Measurements from ENCODE around the gene DAB2.

The DAB2 gene

DNA sequence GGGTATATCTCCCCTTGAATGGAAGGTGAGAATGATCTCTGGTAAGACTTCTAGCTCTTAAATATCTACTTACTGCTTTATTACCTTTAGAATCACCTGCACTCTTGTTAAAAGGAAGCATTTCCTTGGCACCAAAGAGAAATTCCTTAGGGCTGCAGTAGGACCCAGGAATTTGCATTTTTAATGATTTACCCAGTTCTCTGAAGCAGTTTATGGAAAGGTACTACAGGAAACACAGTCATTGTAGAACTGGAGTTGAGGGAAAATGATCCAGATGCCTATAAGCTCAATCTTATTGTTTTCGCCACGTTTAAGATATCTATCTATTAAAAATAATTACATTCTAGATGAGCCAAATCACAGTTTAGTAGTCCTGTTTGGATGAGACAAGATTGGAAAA, 51.0 kb downstream of the DAB2 start:
- ChIA-PET POLR2A (no interaction called here), CTCF (interaction anchor here (0.7 to 4.8 kb wide), 6 partner anchors 51 to 207 kb away, joined by 3 to 137 read pairs (median 5); partner anchors contain the start of gene DAB2)
- TF ChIP-seq, protein P1, sequence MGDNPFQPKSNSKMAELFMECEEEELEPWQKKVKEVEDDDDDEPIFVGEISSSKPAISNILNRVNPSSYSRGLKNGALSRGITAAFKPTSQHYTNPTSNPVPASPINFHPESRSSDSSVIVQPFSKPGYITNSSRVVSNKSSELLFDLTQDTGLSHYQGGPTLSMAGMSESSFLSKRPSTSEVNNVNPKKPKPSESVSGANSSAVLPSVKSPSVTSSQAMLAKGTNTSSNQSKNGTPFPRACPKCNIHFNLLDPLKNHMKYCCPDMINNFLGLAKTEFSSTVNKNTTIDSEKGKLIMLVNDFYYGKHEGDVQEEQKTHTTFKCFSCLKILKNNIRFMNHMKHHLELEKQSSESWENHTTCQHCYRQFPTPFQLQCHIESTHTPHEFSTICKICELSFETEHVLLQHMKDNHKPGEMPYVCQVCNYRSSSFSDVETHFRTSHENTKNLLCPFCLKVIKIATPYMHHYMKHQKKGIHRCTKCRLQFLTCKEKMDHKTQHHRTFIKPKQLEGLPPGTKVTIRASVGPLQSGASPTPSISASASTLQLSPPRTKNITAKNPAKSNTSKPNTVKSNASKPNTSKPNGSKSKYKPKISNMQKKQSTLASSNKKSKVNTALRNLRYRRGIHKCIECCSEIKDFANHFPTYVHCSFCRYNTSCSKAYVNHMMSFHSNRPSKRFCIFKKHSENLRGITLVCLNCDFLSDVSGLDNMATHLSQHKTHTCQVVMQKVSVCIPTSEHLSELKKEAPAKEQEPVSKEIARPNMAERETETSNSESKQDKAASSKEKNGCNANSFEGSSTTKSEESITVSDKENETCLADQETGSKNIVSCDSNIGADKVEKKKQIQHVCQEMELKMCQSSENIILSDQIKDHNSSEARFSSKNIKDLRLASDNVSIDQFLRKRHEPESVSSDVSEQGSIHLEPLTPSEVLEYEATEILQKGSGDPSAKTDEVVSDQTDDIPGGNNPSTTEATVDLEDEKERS (tag by site-specific recombination; IDR thresholded peaks at IDR 0.05), result no peak
- TF ChIP-seq ZNF747 (tag by site-specific recombination; IDR thresholded peaks at IDR 0.05) (no peak), HOXC10 (CRISPR knock-in tag; IDR thresholded peaks at IDR 0.05) (no peak), ZNF555 (tag by site-specific recombination; conservative IDR thresholded peaks at IDR 0.05) (no peak), KLF9 (tag by site-specific recombination; IDR thresholded peaks at IDR 0.05; ENCODE audit: low read depth) (no peak), ZEB2 (tag by site-specific recombination; IDR thresholded peaks at IDR 0.05) (no peak), ZNF473 (tag by site-specific recombination; IDR thresholded peaks at IDR 0.05) (no peak), ZNF37A (tag by site-specific recombination; IDR thresholded peaks at IDR 0.05) (no peak), ZNF16 (tag by site-specific recombination; IDR thresholded peaks at IDR 0.05; ENCODE audit: low read depth) (no peak), ZFP37 (tag by site-specific recombination; IDR thresholded peaks at IDR 0.05) (no peak)
- TF ChIP-seq, protein P2, sequence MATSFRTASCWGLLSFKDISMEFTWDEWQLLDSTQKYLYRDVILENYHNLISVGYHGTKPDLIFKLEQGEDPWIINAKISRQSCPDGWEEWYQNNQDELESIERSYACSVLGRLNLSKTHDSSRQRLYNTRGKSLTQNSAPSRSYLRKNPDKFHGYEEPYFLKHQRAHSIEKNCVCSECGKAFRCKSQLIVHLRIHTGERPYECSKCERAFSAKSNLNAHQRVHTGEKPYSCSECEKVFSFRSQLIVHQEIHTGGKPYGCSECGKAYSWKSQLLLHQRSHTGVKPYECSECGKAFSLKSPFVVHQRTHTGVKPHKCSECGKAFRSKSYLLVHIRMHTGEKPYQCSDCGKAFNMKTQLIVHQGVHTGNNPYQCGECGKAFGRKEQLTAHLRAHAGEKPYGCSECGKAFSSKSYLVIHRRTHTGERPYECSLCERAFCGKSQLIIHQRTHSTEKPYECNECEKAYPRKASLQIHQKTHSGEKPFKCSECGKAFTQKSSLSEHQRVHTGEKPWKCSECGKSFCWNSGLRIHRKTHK (tag by site-specific recombination; IDR thresholded peaks at IDR 0.05), result no peak
- TF ChIP-seq, protein P3, sequence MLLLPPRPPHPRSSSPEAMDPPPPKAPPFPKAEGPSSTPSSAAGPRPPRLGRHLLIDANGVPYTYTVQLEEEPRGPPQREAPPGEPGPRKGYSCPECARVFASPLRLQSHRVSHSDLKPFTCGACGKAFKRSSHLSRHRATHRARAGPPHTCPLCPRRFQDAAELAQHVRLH (tag by site-specific recombination; IDR thresholded peaks at IDR 0.05), result no peak
- TF ChIP-seq, protein P4, sequence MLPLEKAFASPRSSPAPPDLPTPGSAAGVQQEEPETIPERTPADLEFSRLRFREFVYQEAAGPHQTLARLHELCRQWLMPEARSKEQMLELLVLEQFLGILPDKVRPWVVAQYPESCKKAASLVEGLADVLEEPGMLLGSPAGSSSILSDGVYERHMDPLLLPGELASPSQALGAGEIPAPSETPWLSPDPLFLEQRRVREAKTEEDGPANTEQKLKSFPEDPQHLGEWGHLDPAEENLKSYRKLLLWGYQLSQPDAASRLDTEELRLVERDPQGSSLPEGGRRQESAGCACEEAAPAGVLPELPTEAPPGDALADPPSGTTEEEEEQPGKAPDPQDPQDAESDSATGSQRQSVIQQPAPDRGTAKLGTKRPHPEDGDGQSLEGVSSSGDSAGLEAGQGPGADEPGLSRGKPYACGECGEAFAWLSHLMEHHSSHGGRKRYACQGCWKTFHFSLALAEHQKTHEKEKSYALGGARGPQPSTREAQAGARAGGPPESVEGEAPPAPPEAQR (tag by site-specific recombination; IDR thresholded peaks at IDR 0.05), result no peak
- H3K36me3 ChIP-seq (ENCODE audit: control insufficient read depth in 2 of 2, insufficient read depth in 1 of 2, low read length in 2 of 2), result peaks cover 0 to 8% of the 10 kb centered on the region in 2 experiments
- no peak overlapping the region for H3K27ac ChIP-seq (ENCODE audit: extremely low read depth, low read depth, low read length)
- no peaks in the 10 kb centered on the region for H3K4me1 ChIP-seq (ENCODE audit: control insufficient read depth, insufficient read depth, low read length)
- no peaks in the 10 kb centered on the region for H3K9me3 ChIP-seq (ENCODE audit: control insufficient read depth, insufficient read depth, low read depth, low read length)
- no peak overlapping the region for H3K4me3 ChIP-seq (ENCODE audit: low read depth, low read length)

DNA sequence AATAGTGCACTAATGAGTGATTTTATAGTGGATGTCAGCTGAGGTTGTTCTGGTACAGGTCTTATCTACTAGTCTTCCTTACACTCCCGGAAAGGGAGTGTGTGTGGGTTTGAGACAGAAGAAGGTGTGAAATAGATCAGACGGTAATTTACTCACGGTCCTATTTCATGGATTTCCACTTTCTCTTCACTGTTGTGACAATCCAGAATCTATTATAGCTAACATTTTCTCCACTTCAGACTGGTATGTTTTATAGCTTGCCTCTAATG, 53.5 kb downstream of the DAB2 start:
- no peak overlapping the region for H3K4me3 ChIP-seq (ENCODE audit: low read depth, low read length)
- H3K9me3 ChIP-seq (ENCODE audit: control insufficient read depth, insufficient read depth, low read depth, low read length), result no peaks in the 10 kb centered on the region
- TF ChIP-seq ZNF302 (tag by site-specific recombination; IDR thresholded peaks at IDR 0.05; ENCODE audit: low read depth), result no peak
- TF ChIP-seq ZNF169 (tag by site-specific recombination; IDR thresholded peaks at IDR 0.05), result no peak
- TF ChIP-seq ZNF558 (tag by site-specific recombination; IDR thresholded peaks at IDR 0.05), result no peak
- no peak for TF ChIP-seq ZNF549 (tag by site-specific recombination; IDR thresholded peaks at IDR 0.05)
- TF ChIP-seq ZNF830 (tag by site-specific recombination; IDR thresholded peaks at IDR 0.05; ENCODE audit: low read depth), result no peak
- TF ChIP-seq ZNF274 (IDR thresholded peaks at IDR 0.05; ENCODE audit: low read length), result no peak
- TF ChIP-seq ZNF274 (tag by site-specific recombination; IDR thresholded peaks at IDR 0.05; ENCODE audit: borderline replicate concordance), result no peak
- no peak for TF ChIP-seq ZBTB17 (tag by site-specific recombination; IDR thresholded peaks at IDR 0.05)
- no peak for TF ChIP-seq ZNF266 (tag by site-specific recombination; IDR thresholded peaks at IDR 0.05; ENCODE audit: low read depth)
- TF ChIP-seq ZNF433 (tag by site-specific recombination; IDR thresholded peaks at IDR 0.05; ENCODE audit: low read depth), result no peak
- TF ChIP-seq, protein P5, sequence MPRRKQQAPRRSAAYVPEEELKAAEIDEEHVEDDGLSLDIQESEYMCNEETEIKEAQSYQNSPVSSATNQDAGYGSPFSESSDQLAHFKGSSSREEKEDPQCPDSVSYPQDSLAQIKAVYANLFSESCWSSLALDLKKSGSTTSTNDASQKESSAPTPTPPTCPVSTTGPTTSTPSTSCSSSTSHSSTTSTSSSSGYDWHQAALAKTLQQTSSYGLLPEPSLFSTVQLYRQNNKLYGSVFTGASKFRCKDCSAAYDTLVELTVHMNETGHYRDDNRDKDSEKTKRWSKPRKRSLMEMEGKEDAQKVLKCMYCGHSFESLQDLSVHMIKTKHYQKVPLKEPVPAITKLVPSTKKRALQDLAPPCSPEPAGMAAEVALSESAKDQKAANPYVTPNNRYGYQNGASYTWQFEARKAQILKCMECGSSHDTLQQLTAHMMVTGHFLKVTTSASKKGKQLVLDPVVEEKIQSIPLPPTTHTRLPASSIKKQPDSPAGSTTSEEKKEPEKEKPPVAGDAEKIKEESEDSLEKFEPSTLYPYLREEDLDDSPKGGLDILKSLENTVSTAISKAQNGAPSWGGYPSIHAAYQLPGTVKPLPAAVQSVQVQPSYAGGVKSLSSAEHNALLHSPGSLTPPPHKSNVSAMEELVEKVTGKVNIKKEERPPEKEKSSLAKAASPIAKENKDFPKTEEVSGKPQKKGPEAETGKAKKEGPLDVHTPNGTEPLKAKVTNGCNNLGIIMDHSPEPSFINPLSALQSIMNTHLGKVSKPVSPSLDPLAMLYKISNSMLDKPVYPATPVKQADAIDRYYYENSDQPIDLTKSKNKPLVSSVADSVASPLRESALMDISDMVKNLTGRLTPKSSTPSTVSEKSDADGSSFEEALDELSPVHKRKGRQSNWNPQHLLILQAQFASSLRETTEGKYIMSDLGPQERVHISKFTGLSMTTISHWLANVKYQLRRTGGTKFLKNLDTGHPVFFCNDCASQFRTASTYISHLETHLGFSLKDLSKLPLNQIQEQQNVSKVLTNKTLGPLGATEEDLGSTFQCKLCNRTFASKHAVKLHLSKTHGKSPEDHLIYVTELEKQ (tag by site-specific recombination; IDR thresholded peaks at IDR 0.05; ENCODE audit: borderline replicate concordance), result no peak
- TF ChIP-seq, protein P6, sequence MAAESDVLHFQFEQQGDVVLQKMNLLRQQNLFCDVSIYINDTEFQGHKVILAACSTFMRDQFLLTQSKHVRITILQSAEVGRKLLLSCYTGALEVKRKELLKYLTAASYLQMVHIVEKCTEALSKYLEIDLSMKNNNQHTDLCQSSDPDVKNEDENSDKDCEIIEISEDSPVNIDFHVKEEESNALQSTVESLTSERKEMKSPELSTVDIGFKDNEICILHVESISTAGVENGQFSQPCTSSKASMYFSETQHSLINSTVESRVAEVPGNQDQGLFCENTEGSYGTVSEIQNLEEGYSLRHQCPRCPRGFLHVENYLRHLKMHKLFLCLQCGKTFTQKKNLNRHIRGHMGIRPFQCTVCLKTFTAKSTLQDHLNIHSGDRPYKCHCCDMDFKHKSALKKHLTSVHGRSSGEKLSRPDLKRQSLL (tag by site-specific recombination; IDR thresholded peaks at IDR 0.05), result no peak
- H3K27ac ChIP-seq (ENCODE audit: extremely low read depth, low read depth, low read length), result no peak overlapping the region
- no peaks in the 10 kb centered on the region for H3K4me1 ChIP-seq (ENCODE audit: control insufficient read depth, insufficient read depth, low read length)
- H3K36me3 ChIP-seq (ENCODE audit: control insufficient read depth in 2 of 2, insufficient read depth in 1 of 2, low read length in 2 of 2), result peaks cover 0 to 8% of the 10 kb centered on the region in 2 experiments
- POLR2A ChIA-PET, result no interaction called here
- CTCF ChIA-PET, result no interaction called here

Data from HEK293 (cell line).